GM10266 (cell line): Measurements from ENCODE around the gene MED4.

Experiments used
- DNase-seq: peaks from one replicate; pipeline ENCODE4 v3.0.0; 2012; ENCODE audit errors: extremely low spot score
- TF ChIP-seq, protein P1 (sequence below): IDR thresholded peaks from 2 replicates; pipeline ENCODE4 v1.5.1; 2012; ENCODE audit warnings: mild to moderate bottlenecking, low read depth; ENCODE audit not compliant: control insufficient read depth, insufficient read depth; ENCODE audit errors: missing control alignments

MED4 gene

GRCh38 chr13:48055712-48056111 lies 39.2 kb downstream of the MED4 start:
- no peak for DNase-seq
- TF ChIP-seq, protein P1, sequence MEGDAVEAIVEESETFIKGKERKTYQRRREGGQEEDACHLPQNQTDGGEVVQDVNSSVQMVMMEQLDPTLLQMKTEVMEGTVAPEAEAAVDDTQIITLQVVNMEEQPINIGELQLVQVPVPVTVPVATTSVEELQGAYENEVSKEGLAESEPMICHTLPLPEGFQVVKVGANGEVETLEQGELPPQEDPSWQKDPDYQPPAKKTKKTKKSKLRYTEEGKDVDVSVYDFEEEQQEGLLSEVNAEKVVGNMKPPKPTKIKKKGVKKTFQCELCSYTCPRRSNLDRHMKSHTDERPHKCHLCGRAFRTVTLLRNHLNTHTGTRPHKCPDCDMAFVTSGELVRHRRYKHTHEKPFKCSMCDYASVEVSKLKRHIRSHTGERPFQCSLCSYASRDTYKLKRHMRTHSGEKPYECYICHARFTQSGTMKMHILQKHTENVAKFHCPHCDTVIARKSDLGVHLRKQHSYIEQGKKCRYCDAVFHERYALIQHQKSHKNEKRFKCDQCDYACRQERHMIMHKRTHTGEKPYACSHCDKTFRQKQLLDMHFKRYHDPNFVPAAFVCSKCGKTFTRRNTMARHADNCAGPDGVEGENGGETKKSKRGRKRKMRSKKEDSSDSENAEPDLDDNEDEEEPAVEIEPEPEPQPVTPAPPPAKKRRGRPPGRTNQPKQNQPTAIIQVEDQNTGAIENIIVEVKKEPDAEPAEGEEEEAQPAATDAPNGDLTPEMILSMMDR, result no peak

GRCh38 chr13:48054601-48055000 lies 40.3 kb downstream of the MED4 start:
- TF ChIP-seq, protein P1, result no peak
- DNase-seq, result no peak

DNA sequence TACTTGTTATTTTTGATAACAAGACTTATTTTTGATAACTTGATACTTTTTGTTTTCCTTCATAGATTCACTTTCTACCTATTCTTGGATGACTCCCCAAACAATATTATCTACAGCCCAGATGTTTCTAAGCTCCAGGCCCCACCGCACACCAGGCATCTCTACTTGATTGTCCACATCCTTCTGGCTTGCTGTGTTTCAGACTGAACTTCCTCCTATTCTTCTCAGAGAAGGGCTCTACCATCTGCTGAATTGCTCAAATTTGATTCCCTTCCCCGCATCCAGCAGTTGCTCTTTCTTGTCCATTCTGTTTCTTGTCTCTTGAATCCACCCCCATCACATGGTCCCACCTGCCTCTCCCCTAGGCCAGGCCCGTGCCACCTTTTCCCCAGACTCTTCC lies 44.4 kb downstream of the MED4 start:
- TF ChIP-seq, protein P1, result no peak

DNA sequence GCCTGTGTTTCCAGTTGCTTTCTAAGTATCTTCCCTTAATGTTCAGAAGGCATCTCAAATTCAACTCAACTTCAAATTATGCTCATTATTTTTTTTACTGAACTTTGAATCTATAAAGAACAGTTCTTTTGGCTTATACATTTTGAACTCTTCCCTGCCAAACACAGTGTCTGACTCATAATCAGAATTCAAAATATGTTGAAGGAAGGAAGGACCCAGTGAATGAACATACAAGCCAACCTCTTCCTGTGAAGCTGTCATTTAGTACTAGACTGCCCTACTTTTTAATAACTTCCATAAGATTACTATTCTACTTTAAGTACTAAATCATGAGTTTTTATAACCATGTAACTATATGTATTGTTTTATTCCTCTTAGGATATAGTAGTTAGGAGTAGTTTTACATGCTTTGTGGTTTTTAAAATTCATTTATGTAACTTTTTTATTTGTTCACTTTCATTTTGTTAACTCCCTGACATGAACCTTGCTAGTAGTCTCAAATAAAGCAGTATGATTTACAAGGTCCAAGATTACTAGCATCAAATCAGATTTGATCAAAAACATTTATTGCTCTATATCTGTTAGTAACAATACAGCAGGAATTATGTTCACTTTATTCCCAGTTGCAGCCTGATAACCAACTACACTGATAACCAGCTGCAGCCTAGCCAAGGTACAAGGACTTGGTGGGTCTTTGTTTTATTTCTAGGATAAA lies 51.0 kb downstream of the MED4 start:
- TF ChIP-seq, protein P1, result no peak
- no peak for DNase-seq

More for the DNA sequence above, 44.4 kb downstream of the MED4 start:
- no peak for DNase-seq

- no peak for DNase-seq
- TF ChIP-seq, protein P1, result no peak
Observed at GRCh38 chr13:48042894-48043293, 52.0 kb downstream of the MED4 start.

DNA sequence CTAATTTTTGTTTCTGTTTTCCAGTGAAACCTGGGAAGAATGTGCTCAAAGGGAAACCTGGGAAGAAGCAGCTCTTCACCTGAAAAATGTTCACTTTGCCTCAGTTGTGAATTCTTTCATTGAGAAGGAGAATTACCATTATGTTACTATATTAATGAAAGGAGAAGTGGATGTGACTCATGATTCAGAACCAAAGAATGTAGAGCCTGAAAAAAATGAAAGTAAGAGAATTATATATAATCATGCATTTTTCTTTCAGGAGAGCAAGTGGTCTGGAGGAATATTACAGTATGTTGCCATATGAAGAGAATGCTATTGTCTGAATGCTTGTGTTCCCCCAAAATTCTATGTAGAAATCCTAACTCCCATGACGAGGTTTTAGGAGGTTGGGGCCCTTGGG lies 54.0 kb downstream of the MED4 start:
- no peak for DNase-seq
- TF ChIP-seq, protein P1, result no peak

DNA sequence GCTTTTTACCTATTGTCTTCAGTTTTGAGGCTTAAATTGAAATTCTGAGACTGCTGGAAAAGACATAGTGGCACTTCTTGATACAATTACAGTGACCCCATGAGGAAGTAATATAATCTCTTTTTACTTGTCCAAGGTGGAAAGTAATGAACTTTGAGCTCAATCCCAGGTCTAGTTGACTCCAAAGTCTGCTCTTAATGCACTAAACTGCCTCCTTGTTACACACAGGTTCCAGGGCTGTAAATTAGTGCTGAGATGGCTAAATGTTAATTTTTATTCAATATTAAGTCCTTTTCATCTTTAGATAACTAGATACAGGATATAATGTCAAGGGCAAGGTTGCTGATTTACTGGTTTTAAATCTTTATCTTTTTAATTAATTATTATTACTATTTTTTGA lies 54.9 kb downstream of the MED4 start:
- no peak for DNase-seq
- TF ChIP-seq, protein P1, result no peak
